ENCODE measurements around the gene TRAPPC12.

DNA sequence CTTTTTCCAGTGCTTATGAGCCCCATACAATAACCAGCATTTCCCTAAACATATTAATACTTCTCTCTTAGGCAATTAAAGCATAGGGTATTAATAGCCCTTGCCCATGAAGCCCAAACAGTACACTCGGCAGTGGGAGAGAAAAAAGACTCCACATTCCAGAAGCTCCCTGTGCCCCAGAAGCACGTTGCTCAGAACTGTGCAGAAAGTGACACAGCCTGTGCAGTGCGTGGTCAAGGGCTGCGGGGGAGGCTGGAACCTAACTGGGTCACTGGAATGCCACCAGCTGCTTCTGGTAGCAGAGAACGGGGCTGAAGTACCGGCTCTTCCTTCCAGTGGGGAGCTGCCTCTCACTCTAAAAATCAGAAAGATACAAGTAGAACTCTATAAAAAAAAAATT lies 34.6 kb upstream of the TRAPPC12 start:
- TF ChIP-seq, protein P1, sequence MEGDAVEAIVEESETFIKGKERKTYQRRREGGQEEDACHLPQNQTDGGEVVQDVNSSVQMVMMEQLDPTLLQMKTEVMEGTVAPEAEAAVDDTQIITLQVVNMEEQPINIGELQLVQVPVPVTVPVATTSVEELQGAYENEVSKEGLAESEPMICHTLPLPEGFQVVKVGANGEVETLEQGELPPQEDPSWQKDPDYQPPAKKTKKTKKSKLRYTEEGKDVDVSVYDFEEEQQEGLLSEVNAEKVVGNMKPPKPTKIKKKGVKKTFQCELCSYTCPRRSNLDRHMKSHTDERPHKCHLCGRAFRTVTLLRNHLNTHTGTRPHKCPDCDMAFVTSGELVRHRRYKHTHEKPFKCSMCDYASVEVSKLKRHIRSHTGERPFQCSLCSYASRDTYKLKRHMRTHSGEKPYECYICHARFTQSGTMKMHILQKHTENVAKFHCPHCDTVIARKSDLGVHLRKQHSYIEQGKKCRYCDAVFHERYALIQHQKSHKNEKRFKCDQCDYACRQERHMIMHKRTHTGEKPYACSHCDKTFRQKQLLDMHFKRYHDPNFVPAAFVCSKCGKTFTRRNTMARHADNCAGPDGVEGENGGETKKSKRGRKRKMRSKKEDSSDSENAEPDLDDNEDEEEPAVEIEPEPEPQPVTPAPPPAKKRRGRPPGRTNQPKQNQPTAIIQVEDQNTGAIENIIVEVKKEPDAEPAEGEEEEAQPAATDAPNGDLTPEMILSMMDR (conservative IDR thresholded peaks at IDR 0.05 in 1 of 2, IDR thresholded peaks at IDR 0.05 in 1 of 2; ENCODE audit: extremely low read depth in 1 of 2, insufficient read depth in 1 of 2, low read depth in 1 of 2, low read length in 2 of 2) = no peak
- no peak for TF ChIP-seq EZH2 (IDR thresholded peaks at IDR 0.05; ENCODE audit: borderline replicate concordance, low read length)
